Suprapubic skin (tissue), 4 donors: ENCODE measurements around the gene ABLIM2.

Source experiments
- CTCF ChIP-seq, 2 donors: fragments of 200-600 bp in 1 of 2; fragments of 450-650 bp in 1 of 2; sonication (generic) in 1 of 2; IDR thresholded peaks; one replicate each; pipeline ENCODE4 v1.5.1; 2016 to 2019; ENCODE audit warnings: antibody characterized with exemption in 2 of 2, mild to moderate bottlenecking in 1 of 2, moderate library complexity in 1 of 2
- POLR2A ChIP-seq, 2 donors: fragments of 450-650 bp; IDR thresholded peaks; one replicate each; pipeline ENCODE4 v1.6.1; 2017; ENCODE audit warnings: antibody characterized with exemption in 2 of 2, mild to moderate bottlenecking in 2 of 2, moderate library complexity in 2 of 2
- POLR2AphosphoS5 ChIP-seq, 3 donors: sonication (generic); formaldehyde crosslinking; IDR thresholded peaks; one replicate each; pipeline ENCODE4 v1.6.1; 2017; ENCODE audit warnings: antibody characterized with exemption in 3 of 3

- TF ChIP-seq POLR2AphosphoS5 (IDR thresholded peaks at IDR 0.05) (no peak), CTCF (IDR thresholded peaks at IDR 0.05) (no peak), POLR2A (IDR thresholded peaks at IDR 0.05) (no peak)
These were observed 86.8 kb downstream of the ABLIM2 start for GRCh38 chr4:8071766-8072165.
